ENCODE results near the gene SEMA3G. TPM values are rescaled to one million over a fixed set of nuclear protein-coding genes. Genes with fewer than 3 reads are reported as not detected.

The SEMA3G gene
- polyA plus RNA-seq, 4 donors, result 0.67 to 30.4 (median 1.7) TPM

- H3K27ac ChIP-seq (ENCODE audit: low read depth in 1 of 3, low read length in 2 of 3), result no peak overlapping the region
- no peak overlapping the region for H3K4me3 ChIP-seq (ENCODE audit: low read depth in 1 of 3, low read length in 3 of 3)
- no peak for DNase-seq
- H3K9me3 ChIP-seq (ENCODE audit: control insufficient read depth in 2 of 2, insufficient read depth in 1 of 2, low read depth in 1 of 2, low read length in 1 of 2), result no peaks in the 10 kb centered on the region
- no peaks in the 10 kb centered on the region for H3K4me1 ChIP-seq (ENCODE audit: control insufficient read depth in 3 of 3, insufficient read depth in 2 of 3, low read depth in 1 of 3, low read length in 2 of 3)
- no peak for FAIRE-seq
- peaks cover 0 to 13% (median 0%) of the 10 kb centered on the region in 3 donors for H3K36me3 ChIP-seq (ENCODE audit: control insufficient read depth in 3 of 3, insufficient read depth in 2 of 3, low read depth in 1 of 3, low read length in 3 of 3)
- WGBS, 3 donors, result 40 to 61% (median 58%) methylated on average over 5 of the region's 5 CpGs
- no peaks in the 10 kb centered on the region for H3K27me3 ChIP-seq (ENCODE audit: control insufficient read depth in 3 of 3, insufficient read depth in 3 of 3, low read length in 3 of 3)
Measured at GRCh38 chr3:52423173-52423572, 21.7 kb downstream of the SEMA3G start.

DNA sequence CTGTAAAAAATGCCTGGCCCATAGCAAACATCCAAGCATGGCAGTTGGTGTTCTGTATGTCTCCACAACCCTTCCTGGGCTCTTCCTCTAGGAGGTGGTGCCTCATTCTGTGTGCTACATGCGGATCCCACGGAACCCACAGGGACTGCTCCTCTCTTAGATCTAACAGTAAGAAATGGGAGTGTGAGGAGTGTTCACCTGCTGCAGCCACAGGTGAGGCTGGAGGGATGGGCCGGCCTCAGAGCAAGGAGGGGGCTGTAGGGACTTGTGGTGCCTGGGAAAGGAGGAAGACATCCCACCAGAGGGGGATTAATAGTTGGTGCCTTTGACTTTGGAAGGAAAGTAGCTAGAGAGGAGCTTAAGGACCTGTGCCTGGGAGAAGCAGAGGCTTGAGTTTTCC lies 22.2 kb downstream of the SEMA3G start:
- 90 to 96% (median 95%) methylated on average over 3 of the region's 3 CpGs for WGBS, 3 donors

GRCh38 chr3:52420388-52420787 lies 24.5 kb downstream of the SEMA3G start:
- WGBS, 3 donors, result 86 to 90% (median 86%) methylated on average over 2 of the region's 2 CpGs
- no peaks in the 10 kb centered on the region for H3K4me1 ChIP-seq (ENCODE audit: control insufficient read depth in 3 of 3, insufficient read depth in 2 of 3, low read depth in 1 of 3, low read length in 2 of 3)
- peaks cover 0 to 13% (median 0%) of the 10 kb centered on the region in 3 donors for H3K36me3 ChIP-seq (ENCODE audit: control insufficient read depth in 3 of 3, insufficient read depth in 2 of 3, low read depth in 1 of 3, low read length in 3 of 3)
- no peaks in the 10 kb centered on the region for H3K27me3 ChIP-seq (ENCODE audit: control insufficient read depth in 3 of 3, insufficient read depth in 3 of 3, low read length in 3 of 3)
- FAIRE-seq (no peak), DNase-seq (no peak)
- H3K4me3 ChIP-seq (ENCODE audit: low read depth in 1 of 3, low read length in 3 of 3), result no peak overlapping the region
- H3K9me3 ChIP-seq (ENCODE audit: control insufficient read depth in 2 of 2, insufficient read depth in 1 of 2, low read depth in 1 of 2, low read length in 1 of 2), result no peaks in the 10 kb centered on the region
- no peak overlapping the region for H3K27ac ChIP-seq (ENCODE audit: low read depth in 1 of 3, low read length in 2 of 3)

More for the DNA sequence above, 22.2 kb downstream of the SEMA3G start:
- H3K4me1 ChIP-seq (ENCODE audit: control insufficient read depth in 3 of 3, insufficient read depth in 2 of 3, low read depth in 1 of 3, low read length in 2 of 3), result no peaks in the 10 kb centered on the region
- no peak overlapping the region for H3K4me3 ChIP-seq (ENCODE audit: low read depth in 1 of 3, low read length in 3 of 3)
- no peak overlapping the region for H3K27ac ChIP-seq (ENCODE audit: low read depth in 1 of 3, low read length in 2 of 3)
- H3K27me3 ChIP-seq (ENCODE audit: control insufficient read depth in 3 of 3, insufficient read depth in 3 of 3, low read length in 3 of 3), result no peaks in the 10 kb centered on the region
- FAIRE-seq (no peak), DNase-seq (no peak)
- H3K9me3 ChIP-seq (ENCODE audit: control insufficient read depth in 2 of 2, insufficient read depth in 1 of 2, low read depth in 1 of 2, low read length in 1 of 2), result no peaks in the 10 kb centered on the region
- peaks cover 0 to 13% (median 0%) of the 10 kb centered on the region in 3 donors for H3K36me3 ChIP-seq (ENCODE audit: control insufficient read depth in 3 of 3, insufficient read depth in 2 of 3, low read depth in 1 of 3, low read length in 3 of 3)

GRCh38 chr3:52415800-52416199 lies 29.1 kb downstream of the SEMA3G start:
- DNase-seq (no peak), FAIRE-seq (no peak)
- no peaks in the 10 kb centered on the region for H3K9me3 ChIP-seq (ENCODE audit: control insufficient read depth in 2 of 2, insufficient read depth in 1 of 2, low read depth in 1 of 2, low read length in 1 of 2)
- no peak overlapping the region for H3K4me3 ChIP-seq (ENCODE audit: low read depth in 1 of 3, low read length in 3 of 3)
- H3K27ac ChIP-seq (ENCODE audit: low read depth in 1 of 3, low read length in 2 of 3), result no peak overlapping the region
- WGBS, 3 donors, result 89 to 94% (median 90%) methylated on average over 3 of the region's 3 CpGs
- peaks cover 0 to 7% (median 0%) of the 10 kb centered on the region in 3 donors for H3K36me3 ChIP-seq (ENCODE audit: control insufficient read depth in 3 of 3, insufficient read depth in 2 of 3, low read depth in 1 of 3, low read length in 3 of 3)
- H3K4me1 ChIP-seq (ENCODE audit: control insufficient read depth in 3 of 3, insufficient read depth in 2 of 3, low read depth in 1 of 3, low read length in 2 of 3), result peaks cover 0 to 16% (median 5%) of the 10 kb centered on the region in 3 donors
- H3K27me3 ChIP-seq (ENCODE audit: control insufficient read depth in 3 of 3, insufficient read depth in 3 of 3, low read length in 3 of 3), result no peaks in the 10 kb centered on the region

- WGBS, 3 donors, result 93 to 97% (median 93%) methylated on average over 8 of the region's 8 CpGs
- peaks cover 2 to 50% (median 16%) of the 10 kb centered on the region in 3 donors for H3K36me3 ChIP-seq (ENCODE audit: control insufficient read depth in 3 of 3, insufficient read depth in 2 of 3, low read depth in 1 of 3, low read length in 3 of 3)
- no peaks in the 10 kb centered on the region for H3K27me3 ChIP-seq (ENCODE audit: control insufficient read depth in 3 of 3, insufficient read depth in 3 of 3, low read length in 3 of 3)
- peak overlapping the region in 1 of 3 donors; percentile 98 for H3K4me3 ChIP-seq (ENCODE audit: low read depth in 1 of 3, low read length in 3 of 3)
- H3K9me3 ChIP-seq (ENCODE audit: control insufficient read depth in 2 of 2, insufficient read depth in 1 of 2, low read depth in 1 of 2, low read length in 1 of 2), result no peaks in the 10 kb centered on the region
- no peak overlapping the region for H3K27ac ChIP-seq (ENCODE audit: low read depth in 1 of 3, low read length in 2 of 3)
- DNase-seq (no peak), FAIRE-seq (no peak)
- peaks cover 4 to 22% (median 10%) of the 10 kb centered on the region in 3 donors for H3K4me1 ChIP-seq (ENCODE audit: control insufficient read depth in 3 of 3, insufficient read depth in 2 of 3, low read depth in 1 of 3, low read length in 2 of 3)
Measured at GRCh38 chr3:52408466-52408865, 36.4 kb downstream of the SEMA3G start.

DNA sequence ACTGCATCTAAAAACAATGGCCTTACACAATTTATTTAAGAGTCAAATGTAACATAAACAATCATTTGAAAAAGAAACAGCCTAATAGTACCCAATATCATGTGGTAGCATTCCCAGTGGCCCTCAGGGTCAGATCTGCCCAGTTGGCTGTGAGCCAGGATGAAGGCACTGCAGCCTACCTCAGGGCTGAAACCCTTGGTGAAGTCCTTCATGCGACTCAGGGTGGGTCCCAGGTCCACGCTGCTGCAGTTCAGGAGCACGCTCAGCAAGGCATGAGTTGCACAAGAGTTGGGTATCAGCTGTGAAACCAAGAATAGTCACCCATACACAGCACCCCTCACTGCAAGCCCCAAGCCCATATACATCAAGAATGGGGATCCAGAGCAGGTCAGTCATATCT lies 37.1 kb downstream of the SEMA3G start:
- peaks cover 7 to 57% (median 16%) of the 10 kb centered on the region in 3 donors for H3K36me3 ChIP-seq (ENCODE audit: control insufficient read depth in 3 of 3, insufficient read depth in 2 of 3, low read depth in 1 of 3, low read length in 3 of 3)
- no peaks in the 10 kb centered on the region for H3K27me3 ChIP-seq (ENCODE audit: control insufficient read depth in 3 of 3, insufficient read depth in 3 of 3, low read length in 3 of 3)
- peaks cover 4 to 17% (median 10%) of the 10 kb centered on the region in 3 donors for H3K4me1 ChIP-seq (ENCODE audit: control insufficient read depth in 3 of 3, insufficient read depth in 2 of 3, low read depth in 1 of 3, low read length in 2 of 3)
- WGBS, 3 donors, result 88 to 93% (median 90%) methylated on average over 3 of the region's 3 CpGs
- FAIRE-seq, result no peak
- no peak overlapping the region for H3K27ac ChIP-seq (ENCODE audit: low read depth in 1 of 3, low read length in 2 of 3)
- no peak for DNase-seq
- no peaks in the 10 kb centered on the region for H3K9me3 ChIP-seq (ENCODE audit: control insufficient read depth in 2 of 2, insufficient read depth in 1 of 2, low read depth in 1 of 2, low read length in 1 of 2)
- no peak overlapping the region for H3K4me3 ChIP-seq (ENCODE audit: low read depth in 1 of 3, low read length in 3 of 3)

- FAIRE-seq, result no peak
- no peak for DNase-seq
- H3K4me1 ChIP-seq (ENCODE audit: control insufficient read depth in 3 of 3, insufficient read depth in 2 of 3, low read depth in 1 of 3, low read length in 2 of 3), result peaks cover 4 to 9% (median 8%) of the 10 kb centered on the region in 3 donors
- H3K27me3 ChIP-seq (ENCODE audit: control insufficient read depth in 3 of 3, insufficient read depth in 3 of 3, low read length in 3 of 3), result no peaks in the 10 kb centered on the region
- H3K9me3 ChIP-seq (ENCODE audit: control insufficient read depth in 2 of 2, insufficient read depth in 1 of 2, low read depth in 1 of 2, low read length in 1 of 2), result no peaks in the 10 kb centered on the region
- H3K27ac ChIP-seq (ENCODE audit: low read depth in 1 of 3, low read length in 2 of 3), result no peak overlapping the region
- H3K36me3 ChIP-seq (ENCODE audit: control insufficient read depth in 3 of 3, insufficient read depth in 2 of 3, low read depth in 1 of 3, low read length in 3 of 3), result peaks cover 11 to 65% (median 23%) of the 10 kb centered on the region in 3 donors
- 93 to 97% (median 94%) methylated on average over 20 of the region's 20 CpGs for WGBS, 3 donors
- no peak overlapping the region for H3K4me3 ChIP-seq (ENCODE audit: low read depth in 1 of 3, low read length in 3 of 3)
Measured at GRCh38 chr3:52406791-52407510, 38.0 kb downstream of the SEMA3G start.

DNA sequence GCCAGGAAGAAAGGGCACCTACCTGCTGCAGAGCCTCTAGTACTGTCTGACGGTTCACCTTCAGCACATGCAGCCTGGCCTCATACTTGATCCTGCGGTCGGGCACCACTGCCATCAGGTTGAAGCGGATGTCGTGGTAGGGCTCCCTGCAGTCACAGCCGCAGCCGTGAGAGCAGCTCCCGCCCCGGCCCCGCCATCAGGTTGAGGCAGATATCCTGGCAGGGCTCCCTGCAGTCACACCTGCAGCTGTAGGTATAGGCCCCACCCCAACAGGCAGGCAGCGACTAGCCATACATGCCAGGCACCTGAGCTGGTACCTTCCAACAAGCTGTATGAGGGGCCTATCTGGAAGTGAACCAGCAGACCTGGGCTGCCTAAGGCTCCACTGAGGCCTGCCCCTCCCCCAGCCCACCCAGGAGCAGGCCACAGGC lies 38.7 kb downstream of the SEMA3G start:
- no peak overlapping the region for H3K4me3 ChIP-seq (ENCODE audit: low read depth in 1 of 3, low read length in 3 of 3)
- H3K9me3 ChIP-seq (ENCODE audit: control insufficient read depth in 2 of 2, insufficient read depth in 1 of 2, low read depth in 1 of 2, low read length in 1 of 2), result no peaks in the 10 kb centered on the region
- FAIRE-seq (no peak), DNase-seq (peak in 1 of 2 donors; percentile 43)
- peaks cover 4 to 6% (median 5%) of the 10 kb centered on the region in 3 donors for H3K4me1 ChIP-seq (ENCODE audit: control insufficient read depth in 3 of 3, insufficient read depth in 2 of 3, low read depth in 1 of 3, low read length in 2 of 3)
- no peaks in the 10 kb centered on the region for H3K27me3 ChIP-seq (ENCODE audit: control insufficient read depth in 3 of 3, insufficient read depth in 3 of 3, low read length in 3 of 3)
- 15 to 68% (median 31%) methylated on average over 10 to 11 of the region's 11 CpGs for WGBS, 3 donors
- H3K36me3 ChIP-seq (ENCODE audit: control insufficient read depth in 3 of 3, insufficient read depth in 2 of 3, low read depth in 1 of 3, low read length in 3 of 3), result peaks cover 13 to 72% (median 25%) of the 10 kb centered on the region in 3 donors
- no peak overlapping the region for H3K27ac ChIP-seq (ENCODE audit: low read depth in 1 of 3, low read length in 2 of 3)
